Stimulated activated CD8-positive, alpha-beta memory T cell treated with anti-CD3 and anti-CD28 coated beads, Interleukin-12 subunit alpha, Interleukin-12 subunit beta, amount 100 ng/mL, for 24 hours (primary cell): ENCODE results near the gene NEK1.
"Not testable (repeated sequence)": the region's sequence is repeated elsewhere in the genome, so short reads cannot be mapped to it uniquely, and the experiment has no call there.

Experiments used
- DNase-seq: peaks from one replicate; pipeline ENCODE4 v3.0.0-alpha.2; 2020; ENCODE audit errors: extremely low read depth

The NEK1 gene

DNA sequence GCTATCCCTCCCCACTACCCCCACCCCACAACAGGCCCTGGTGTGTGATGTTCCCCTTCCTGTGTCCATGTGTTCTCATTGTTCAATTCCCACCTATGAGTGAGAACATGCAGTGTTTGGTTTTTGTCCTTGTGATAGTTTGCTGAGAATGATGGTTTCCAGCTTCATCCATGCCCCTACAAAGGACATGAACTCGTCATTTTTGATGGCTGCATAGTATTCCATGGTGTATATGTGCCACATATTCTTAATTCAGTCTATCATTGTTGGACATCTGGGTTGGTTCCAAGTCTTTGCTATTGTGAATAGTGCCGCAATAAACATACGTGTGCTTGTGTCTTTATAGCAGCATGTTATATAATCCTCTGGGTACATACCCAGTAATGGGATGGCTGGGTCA is 118.1 kb downstream of the NEK1 start:
- not testable (repeated sequence) for DNase-seq

DNA sequence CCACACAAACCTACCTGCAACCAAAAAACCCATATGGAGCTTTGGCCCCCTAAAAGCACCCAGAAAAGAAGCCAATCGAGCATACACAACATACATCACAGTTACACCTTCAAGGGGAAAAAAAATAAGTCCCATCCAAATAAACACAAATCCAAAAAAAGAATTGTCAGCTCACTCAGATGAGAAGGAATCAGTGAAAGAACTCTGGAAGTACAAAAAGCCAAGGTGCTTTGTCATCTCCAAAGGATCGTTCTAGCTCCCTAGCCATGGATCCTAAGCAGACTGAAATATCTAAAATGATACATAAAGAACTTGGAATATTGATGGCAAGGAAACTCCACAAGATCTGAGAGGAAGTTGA is 119.2 kb downstream of the NEK1 start:
- DNase-seq: no peak

DNA sequence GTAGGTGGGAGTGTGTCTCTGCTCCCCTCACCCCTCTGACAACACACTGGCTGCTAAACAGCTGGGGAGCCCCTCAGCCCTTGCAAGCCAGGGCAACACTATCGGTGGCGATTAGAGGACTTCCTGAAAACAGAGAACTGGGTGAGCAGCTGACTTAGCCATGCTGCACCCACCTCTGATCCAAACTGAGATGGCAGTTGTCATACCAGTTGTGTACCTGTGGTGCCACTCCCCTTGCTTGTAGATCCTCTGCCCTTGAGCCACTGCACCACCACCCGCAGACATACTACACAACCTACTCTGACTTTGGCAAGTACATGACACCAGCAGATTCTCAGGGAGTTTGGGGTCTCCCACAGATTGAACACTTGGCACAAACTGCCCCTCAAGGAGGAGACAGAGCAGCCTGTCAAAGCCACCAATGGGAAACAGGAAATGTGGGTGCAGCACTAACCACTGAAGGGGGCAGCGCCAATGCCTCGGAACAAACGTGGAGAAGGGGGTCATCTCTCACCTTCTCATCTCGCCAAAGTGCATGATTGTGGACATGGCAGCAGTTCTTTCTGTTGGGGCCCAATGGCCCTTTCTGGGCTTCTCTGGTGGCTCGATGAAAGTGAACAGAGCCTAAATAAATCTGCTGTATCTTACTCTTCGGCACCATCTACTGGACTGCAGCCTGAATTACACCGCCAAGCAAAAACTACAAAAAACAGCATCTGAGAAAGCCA is 119.8 kb downstream of the NEK1 start:
- DNase-seq: no peak

DNA sequence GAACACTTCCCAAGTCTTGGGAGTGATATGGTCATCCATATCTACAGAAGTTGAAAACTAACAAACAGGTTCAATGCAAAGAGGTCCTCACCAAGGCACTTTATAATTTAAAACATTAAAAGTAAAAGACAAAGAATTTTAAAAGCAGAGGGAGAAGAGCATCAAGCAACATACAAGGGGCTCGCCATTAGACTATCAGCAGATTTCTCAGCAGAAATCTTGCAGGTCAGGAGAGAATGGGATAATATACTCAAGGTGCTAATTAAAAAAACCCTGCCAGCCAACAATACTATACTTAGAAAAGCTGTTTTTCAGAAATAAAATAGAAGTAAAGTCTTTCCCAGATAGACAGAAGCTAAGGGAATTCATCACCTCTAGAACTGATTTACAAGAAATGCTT is 121.2 kb downstream of the NEK1 start:
- DNase-seq: no peak

DNA sequence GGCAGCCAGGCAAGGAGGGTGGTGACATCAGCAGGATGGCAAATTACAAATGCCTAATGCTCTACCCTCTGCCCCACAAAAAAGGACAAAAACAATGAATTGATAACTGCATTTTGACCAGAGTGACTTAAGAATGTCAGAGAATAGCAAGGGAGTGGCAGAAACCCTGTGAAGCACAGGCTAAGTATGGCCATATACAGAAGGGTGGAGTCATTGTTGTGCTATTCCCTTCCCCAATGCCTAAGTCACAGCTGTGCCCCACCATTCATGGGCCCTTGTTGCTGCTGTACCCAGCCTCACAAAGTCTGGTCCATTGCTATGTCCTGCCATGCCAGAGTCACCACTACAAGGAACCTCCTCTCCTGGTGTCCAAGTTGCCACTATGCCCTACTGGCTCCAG is 123.1 kb downstream of the NEK1 start:
- no peak for DNase-seq

DNA sequence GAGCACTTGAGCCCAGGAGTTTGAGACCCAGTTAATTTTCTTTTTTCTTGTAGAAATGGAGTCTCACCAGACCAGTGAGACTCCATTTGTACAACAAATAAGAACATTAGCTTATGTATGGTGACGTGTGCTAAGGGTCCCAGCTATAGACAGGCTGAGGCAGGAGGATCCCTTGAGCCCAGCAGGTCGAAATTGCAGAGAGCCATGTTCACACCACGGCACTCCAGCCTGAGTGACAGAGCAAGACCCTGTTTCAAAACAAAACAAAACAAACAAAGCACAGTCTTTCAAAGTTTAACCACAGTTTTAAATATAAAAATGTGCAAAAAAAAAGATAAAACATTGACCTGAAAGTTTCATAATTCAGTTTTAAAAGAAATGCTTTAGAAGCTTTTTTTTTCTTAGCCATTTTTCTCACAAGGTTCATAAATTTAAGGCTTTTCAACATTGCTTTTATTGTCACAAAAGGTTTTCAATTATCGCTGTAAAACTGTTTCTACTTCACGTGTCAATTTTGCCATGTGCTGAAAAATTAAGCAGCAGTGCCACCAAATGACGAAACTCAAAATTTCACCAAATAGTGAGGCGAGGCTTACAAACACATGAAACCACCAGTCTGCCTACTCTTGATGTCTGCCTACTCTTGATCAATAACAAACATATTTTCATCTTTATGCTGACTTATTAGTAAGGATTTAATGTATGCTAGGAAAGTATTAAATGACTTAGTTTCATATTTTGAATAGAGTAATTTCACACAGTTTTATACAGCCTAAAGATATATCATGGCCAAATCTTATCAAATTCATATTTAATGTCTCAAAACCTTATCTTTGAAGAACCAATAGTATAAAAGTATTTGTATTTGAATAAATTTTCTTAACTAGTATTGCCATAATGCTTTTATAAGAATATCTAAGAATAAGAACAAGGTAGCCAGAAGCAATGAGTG is 126.3 kb downstream of the NEK1 start:
- no peak for DNase-seq

DNA sequence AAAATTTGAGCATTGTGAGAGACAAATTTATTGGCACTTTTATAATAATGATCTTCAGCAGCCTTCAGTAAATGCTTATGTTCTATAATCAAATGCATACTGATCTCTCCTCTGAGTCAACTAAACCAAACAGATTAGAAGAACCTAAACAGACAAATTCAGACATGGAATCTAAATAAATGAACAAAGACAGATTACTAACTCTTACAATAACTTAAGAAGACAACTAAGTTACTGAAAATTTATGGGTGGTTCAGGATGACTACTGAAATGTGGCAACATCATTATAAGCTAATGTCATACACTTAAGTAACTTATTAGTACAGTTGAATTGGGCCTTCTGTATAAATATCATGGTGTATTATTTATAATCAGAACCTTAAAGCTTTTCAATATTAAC is 127.3 kb downstream of the NEK1 start:
- no peak for DNase-seq

DNA sequence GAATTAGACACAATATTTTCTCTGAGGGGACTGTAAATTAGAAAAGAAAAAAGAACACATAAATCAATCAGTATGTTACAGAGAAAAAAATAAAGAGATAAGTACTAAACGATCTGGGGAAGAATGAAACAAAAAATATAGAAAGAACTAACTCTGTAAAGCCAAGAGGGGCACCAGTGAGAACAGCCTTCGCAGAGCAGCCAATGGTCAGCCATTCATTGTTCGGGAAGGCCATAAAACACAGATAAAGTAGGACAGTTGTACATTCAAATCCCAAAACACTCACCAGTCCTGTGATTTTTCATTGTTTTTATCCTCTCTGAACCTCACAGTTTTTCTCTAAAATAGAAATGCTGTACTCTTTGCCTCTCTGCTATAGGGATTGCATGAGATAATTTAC is 127.9 kb downstream of the NEK1 start:
- DNase-seq: no peak

DNA sequence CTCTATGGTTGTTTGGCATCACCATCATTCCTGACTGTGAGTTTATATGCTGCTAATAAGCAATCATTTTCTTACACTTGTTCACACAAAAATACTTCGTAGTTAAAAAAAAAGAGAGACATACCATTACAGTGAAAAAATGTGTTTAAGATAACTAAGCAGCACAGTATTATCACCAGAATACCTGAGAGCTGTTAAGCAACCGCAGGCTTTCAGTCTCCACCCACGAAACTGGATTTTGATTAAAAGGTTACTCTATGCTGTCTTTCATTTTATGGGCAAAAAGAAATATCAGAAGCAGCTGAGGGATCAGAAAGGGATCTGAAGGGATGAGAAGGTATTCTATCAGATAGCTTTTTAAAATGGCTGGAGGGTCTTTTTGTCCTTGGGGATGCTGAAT is 148.3 kb downstream of the NEK1 start:
- no peak for DNase-seq

DNA sequence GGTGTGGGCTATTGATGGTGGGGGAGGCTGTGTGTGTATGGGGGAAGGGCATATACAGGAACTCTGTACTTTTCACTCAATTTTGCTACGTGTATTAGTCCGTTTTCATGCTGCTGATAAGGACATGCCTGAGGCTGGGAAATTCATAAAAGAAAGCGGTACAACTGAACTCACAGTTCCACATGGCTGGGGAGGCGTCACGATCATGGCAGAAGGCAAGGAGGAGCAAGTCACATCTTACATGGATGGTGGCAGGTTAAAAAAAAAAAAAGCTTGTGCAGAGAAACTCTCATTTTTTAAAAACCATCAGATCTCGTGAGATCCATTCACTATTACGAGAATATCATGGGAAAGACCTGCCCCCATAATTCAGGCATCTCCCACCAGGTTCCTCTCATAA is 152.3 kb downstream of the NEK1 start:
- no peak for DNase-seq

DNA sequence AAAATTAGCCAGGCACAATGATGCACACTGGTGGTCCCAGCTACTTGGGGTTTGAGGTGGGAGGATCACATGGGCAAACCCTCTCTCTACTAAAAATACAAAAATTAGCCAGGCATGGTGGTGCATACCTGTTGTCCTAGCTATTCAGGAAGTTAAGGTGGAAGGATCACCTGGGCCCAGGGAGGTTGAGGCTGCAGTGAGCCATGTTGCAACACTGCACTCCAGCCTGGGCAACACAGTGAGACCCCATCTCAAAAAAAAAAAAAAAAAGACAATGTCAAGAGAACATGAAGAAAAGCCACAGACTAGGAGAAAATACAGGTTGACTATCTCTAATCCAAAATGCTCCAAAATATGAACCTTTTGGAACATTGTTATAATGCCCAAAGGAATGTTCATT is 153.8 kb downstream of the NEK1 start:
- no peak for DNase-seq

DNA sequence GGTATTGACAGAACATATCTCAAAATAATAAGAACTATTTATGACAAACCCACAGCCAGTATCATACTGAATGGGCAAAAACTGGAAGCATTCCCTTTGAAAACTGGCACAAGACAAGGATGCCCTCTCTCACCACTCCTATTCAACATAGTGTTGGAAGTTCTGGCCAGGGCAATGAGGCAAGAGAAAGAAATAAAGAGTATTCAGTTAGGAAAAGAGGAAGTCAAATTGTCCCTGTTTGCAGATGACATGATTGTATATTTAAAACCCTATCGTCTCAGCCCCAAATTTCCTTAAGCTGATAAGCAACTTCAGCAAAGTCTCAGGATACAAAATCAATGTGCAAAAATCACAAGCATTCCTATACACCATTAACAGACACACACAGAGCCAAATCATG is 159.7 kb downstream of the NEK1 start:
- not testable (repeated sequence) for DNase-seq

DNA sequence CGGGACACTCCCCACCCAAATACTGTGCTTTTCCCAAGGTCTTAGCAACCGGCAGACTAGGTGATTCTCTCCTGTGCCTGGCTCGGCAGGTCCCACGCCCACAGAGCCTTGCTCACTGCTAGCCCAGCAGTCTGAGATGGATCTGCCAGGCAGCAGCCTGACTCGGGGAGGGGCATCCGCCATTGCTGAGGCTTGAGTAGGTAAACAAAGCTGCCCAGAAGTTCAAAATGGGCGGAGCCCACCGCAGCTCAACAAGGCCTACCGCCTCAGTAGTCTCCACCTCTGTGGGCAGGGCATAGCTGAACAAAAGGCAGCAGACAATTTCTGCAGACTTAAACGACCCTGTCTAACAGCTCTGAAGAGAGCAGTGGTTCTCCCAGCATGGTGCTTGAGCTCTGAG is 163.4 kb downstream of the NEK1 start:
- not testable (repeated sequence) for DNase-seq

DNA sequence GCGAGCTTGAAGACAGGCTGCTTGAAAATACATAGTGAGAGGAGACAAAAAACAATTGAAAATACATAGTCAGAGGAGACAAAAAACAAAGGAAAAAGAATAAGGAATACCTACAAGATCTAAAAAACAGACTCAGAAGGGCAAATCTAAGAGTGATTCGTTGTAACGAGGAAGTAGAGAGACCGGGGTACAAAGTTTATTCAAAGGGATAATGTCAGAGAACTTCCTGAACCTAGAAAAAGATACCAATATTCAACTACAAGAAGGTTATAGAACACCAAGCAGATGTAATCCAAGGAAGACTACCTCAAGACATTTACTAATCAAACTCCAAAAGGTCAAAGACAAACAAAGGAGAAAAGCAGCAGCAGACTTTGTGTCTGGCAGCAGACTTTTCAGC is 165.6 kb downstream of the NEK1 start:
- DNase-seq: no peak

DNA sequence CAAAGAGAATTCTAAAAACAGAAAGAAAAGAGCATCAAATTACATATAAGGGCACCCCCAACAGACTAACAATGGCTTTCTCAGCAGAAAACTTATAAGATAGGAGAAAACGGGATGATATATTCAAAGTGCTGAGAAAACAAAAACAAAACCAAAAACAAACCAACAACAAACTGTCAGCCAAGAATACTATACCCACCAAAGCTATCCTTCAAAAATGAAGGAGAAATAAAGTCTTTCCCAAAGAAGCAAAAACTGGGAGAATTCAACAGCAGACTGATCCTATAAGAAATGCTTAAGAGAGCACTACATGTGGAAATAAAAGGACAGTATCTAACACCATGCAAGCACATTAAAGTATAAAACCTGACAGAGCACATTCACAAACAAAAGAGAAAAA is 168.6 kb downstream of the NEK1 start:
- DNase-seq: no peak

DNA sequence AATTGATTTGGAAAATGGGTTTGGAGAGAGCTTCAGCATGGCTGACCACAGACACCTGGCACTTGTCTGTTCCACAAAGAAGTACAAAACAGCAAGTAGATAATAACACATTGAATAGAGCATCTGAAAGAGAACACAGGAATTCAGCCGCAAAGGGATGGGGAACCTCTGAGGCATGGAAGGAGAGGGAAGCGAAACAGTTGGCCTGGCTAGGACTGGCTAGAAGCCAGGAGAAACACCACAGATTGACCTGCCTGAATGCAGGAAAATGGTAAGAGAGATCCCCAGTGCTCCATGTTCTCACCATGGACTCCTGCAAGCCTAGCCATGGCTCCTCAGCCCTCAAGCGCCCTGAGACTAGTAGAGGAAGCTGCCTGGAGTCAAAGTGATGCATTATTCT is 171.9 kb downstream of the NEK1 start:
- no peak for DNase-seq

DNA sequence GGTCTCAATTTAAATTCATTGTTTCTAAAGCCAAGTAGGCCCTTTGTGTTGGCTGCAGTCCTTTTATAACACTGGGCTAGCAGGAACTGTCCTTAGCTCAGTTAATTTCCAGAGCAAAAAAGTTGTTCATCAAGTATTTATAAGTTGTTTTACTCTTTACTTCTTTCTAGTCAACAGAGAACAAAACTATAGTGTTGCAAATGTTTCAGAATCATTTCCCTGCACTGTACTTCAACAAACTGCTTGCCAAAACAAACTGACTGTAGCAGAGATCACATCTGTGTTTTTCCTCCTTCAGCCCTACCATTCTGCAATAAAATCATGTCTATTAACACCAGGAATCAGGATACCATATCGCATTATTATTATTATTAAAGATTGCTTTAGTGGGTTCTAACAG is 173.1 kb downstream of the NEK1 start:
- DNase-seq: no peak

DNA sequence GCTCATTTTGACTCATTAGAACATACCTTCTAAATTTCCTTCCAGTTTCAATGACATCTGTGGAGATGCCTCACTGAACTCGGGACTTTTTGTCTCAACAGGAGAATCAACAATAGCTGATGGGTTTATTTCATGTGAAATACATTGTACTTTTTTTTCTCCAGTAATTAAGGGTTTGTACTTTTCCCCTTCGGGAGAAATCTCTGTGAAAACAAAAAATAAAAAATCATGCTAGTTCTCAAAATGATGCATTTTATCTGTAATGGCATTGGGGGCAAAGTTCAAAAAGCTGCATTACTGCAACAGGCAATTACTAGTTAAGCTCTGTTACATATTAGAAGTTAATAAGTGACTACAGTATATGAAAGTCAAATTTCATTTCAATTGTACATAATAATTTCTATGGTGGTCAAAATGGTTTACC is 174.3 kb downstream of the NEK1 start:
- no peak for DNase-seq

DNA sequence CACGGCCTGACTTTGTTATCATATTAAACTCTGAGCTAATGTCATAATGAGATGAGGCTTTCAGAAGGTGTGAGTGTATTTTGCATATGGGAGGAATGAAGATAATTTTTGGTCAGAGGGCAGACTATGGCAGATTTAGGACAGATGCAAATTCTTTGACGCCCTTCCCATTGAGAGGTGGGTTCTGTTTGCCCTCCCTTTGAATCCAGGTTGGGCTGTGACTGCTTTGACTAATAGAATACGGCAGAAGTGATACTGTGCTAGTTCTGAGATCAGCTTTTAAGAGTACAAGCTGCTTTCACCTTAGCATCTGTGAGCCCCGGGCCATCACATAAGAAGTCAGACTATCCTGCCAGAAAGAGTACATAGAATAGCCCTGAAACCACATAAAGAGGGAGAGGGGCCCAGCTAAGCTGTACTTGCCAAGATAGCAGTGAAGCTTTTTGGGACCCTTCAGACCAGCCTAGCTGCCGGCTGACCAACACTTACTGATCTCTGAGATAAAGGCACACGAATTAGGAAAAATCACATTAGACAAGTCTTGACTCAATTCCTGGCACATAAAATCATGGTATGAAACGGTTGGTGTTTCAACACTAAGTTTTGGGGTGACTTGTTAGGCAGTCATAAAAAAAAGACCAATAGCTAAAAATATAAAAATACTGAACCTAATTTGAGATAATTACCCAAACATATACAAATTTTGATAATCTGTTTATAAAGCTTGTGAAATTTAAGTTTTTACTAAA is 174.9 kb downstream of the NEK1 start:
- no peak for DNase-seq

DNA sequence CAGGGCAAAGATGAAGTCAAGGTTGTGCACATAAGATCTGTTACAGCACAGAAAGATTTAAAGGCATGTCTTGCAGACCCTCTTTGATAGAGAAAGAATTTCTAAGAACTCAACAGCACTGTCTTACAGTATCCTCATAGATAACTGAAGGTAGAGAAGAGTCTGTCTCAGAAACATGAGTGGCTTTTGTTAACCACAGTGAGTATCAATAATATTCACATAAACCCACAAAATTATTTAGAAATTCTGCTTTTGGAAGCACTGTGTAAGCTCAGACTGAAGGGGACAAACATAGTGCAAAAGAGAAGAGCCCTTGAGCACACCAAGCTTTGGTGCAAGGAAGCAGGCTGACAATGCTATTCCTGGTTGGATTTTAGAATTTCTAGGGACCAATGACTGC is 175.6 kb downstream of the NEK1 start:
- DNase-seq: no peak

DNA sequence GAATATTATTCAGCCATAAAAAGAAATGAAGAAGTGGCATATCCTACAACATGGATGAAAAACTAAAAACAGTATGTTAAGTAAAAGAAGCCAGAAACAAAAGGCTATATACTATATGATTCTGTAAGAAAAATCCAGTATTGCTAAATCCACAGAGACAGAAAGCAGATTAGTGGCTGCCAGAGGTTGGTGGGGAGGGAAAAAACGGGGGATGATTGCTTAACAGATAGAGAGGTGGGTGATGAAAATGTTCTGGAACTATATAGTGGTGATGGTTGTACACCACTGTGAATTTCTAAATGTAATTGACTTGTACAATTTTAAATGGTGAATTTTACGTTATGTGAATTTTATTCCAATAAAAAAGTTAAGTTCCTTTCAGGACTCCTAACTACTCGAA is 184.0 kb downstream of the NEK1 start:
- no peak for DNase-seq

DNA sequence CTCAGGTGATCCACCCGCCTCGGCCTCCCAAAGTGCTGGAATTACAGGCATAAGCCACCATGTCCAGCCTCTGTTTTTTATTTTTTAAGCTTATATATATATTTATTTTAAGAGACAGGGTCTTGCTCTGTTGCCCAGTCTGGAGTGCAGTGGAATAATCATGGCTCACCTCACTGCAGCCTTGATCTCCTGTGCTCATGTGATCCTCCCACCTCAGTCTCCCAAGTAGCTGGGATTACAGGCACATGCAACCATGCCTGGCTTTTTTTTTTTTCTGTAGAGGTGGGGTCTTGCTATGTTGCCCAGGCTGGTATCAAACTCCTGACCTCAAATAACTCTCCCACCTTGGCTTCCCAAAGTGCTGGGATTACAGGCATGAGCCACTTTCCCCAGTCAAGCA is 184.7 kb downstream of the NEK1 start:
- DNase-seq: not testable (repeated sequence)

DNA sequence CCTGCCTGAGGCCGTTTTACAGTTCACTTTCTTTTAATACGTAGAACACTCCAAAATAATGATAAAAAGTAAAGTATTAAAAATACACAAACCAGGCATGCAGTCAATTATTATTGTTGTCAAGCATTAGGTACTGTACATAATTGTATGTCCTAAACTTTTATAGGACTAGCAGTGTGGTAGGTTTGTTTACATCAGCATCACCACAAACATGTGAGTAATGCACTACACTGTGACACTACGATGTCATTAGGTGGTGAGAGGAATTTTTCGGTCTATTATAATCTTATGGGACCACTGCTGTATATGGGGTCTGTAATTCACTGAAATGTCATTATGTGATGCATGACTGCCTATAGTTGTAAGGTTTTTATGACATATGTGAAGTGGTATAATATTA is 192.1 kb downstream of the NEK1 start:
- DNase-seq: no peak
